Psoas muscle (tissue), 8 donors: ENCODE data around the gene ZNF343. TPM values are rescaled to one million over a fixed set of nuclear protein-coding genes. Genes with fewer than 3 reads are reported as not detected.
"Not testable (repeated sequence)": the region's sequence is repeated elsewhere in the genome, so short reads cannot be mapped to it uniquely, and the experiment has no call there.

ENCODE experiments used
- ATAC-seq, 4 donors: fragments of 200-7000 bp; cut with Tn5 transposase; one replicate each; pipeline ENCODE4 v1.9.1; 2020; ENCODE audit warnings: moderate library complexity in 3 of 4, mild to moderate bottlenecking in 2 of 4
- DNase-seq, 2 donors: peaks; one replicate each; pipeline ENCODE4 v3.0.0-alpha.2; 2020
- H3K27ac ChIP-seq: fragments of 200-600 bp; one replicate; pipeline ENCODE4 v1.8.0; 2022
- H3K27me3 ChIP-seq, 3 donors: fragments of 200-600 bp in 1 of 3; one replicate each; pipeline versions ENCODE4 v1.6.1 to v1.8.0; 2013 to 2022; ENCODE audit warnings: low read length in 2 of 3, mild to moderate bottlenecking in 2 of 3, moderate library complexity in 1 of 3; ENCODE audit not compliant: insufficient read depth in 3 of 3
- H3K36me3 ChIP-seq, 2 donors: fragments of 200-600 bp in 1 of 2; one replicate each; pipeline versions ENCODE4 v1.6.1 to v1.8.0; 2013 to 2022; ENCODE audit warnings: low read depth in 1 of 2, mild to moderate bottlenecking in 1 of 2, moderate library complexity in 1 of 2; ENCODE audit not compliant: insufficient read depth in 1 of 2
- H3K4me1 ChIP-seq: fragments of 200-600 bp; one replicate; pipeline ENCODE4 v1.8.0; 2022
- H3K4me3 ChIP-seq: fragments of 200-600 bp; one replicate; pipeline ENCODE4 v1.8.0; 2022; ENCODE audit warnings: mild to moderate bottlenecking
- H3K9me3 ChIP-seq: fragments of 200-600 bp; one replicate; pipeline ENCODE4 v1.8.0; 2022
- CTCF ChIP-seq: fragments of 200-600 bp; IDR thresholded peaks from one replicate; pipeline ENCODE4 v1.8.0; 2022; ENCODE audit warnings: antibody characterized with exemption
- WGBS, 3 donors: extraction: QIAGEN DNeasy Blood & Tissue Kit; methylation state at CpG; one replicate each; pipeline versions ENCODE4 v1.1.6 to v1.1.7; 2013; 5-methylcytosine and 5-hydroxymethylcytosine counted together
- intact Hi-C, 2 donors: fragments of 100-400 bp; cut with DNase I; formaldehyde crosslinking; loops; one replicate each; pipeline versions ENCODE4 v1.11.0 to v1.14.2; 2022
- polyA plus RNA-seq, 3 donors: library from polyadenylated mRNA; stranded (reverse); fragments of 200-250 nt; gene quantifications; one replicate each; pipeline ENCODE4 v1.2.3, GENCODE V29; 2013
- total RNA-seq, 4 donors: library from RNA; stranded (reverse); fragmentation: NEBNext Ultra II Directional in 2 of 4; extraction: Animal tissue kit (Norgen Biotek cat#: 25700) in 2 of 4; gene quantifications; one replicate each; pipeline versions ENCODE4 v1.2.1 to v1.2.4, GENCODE V29; 2021 to 2023
- donor health status: healthy with polysubstance abuse.
- donor health status: DM: no; HTN: no; CAD: no; lungs with moderate emphysema.
- donor health status: Bipolar disorder and iron deficiency.
- donor health status: healthy.
- donor health status: DM: yes; HTN: yes; CAD: no.
- donor health status: DM: no; HTN: no; CAD: no.
- donor health status: DM: no; HTN: no; CAD: no.
- donor health status: DM: yes; HTN: yes; CAD: no.

ZNF343 gene
- total and polyA plus RNA-seq, 7 donors = 6.4 to 15.3 (median 10.0) TPM

DNA sequence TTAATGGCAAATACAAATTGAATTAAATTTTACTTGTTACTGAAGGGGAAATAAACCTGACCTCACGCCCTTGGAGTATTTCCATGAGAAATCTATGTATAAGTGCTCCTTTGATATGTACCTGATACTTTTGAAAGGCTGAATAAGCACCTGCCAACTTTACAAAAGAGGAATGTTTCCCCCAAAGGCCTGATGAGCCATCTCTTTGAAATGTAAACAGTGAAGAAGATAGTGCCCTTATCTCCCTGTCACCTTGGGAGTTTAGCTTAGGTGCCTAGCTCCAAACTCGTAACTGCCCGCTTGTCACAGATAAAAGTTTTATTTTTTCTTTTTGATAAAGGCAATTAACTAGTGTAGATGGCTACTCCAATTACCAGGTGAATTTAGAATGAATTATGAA is 1.1 kb upstream of the ZNF343 start:
- ATAC-seq = no peak
- Histone ChIP-seq H3K36me3 (no peaks in the 10 kb centered on the region), H3K9me3 (no peaks in the 10 kb centered on the region), H3K4me3 (peak overlapping the region; percentile 88), H3K27ac (no peak overlapping the region), H3K4me1 (no peaks in the 10 kb centered on the region), H3K27me3 (no peaks in the 10 kb centered on the region)
- intact Hi-C loops = loop anchor here in 1 of 2 donors (5.0 kb wide), 1 partner anchor 37 kb away; the partner anchor contains the start of gene SNRPB
- TF ChIP-seq CTCF = no peak
- no peak for DNase-seq
- 79 to 87% (median 79%) methylated on average over 3 of the region's 3 CpGs for WGBS, 3 donors

GRCh38 chr20:2509468-2509781 is 710 bp upstream of the ZNF343 start:
- H3K27ac ChIP-seq = peak overlapping the region; percentile 96
- no peaks in the 10 kb centered on the region for H3K27me3 ChIP-seq
- intact Hi-C loops = loop anchor here in 1 of 2 donors (5.0 kb wide), 1 partner anchor 37 kb away; the partner anchor contains the start of gene SNRPB
- no peaks in the 10 kb centered on the region for H3K4me1 ChIP-seq
- peak overlapping the region; percentile 88 for H3K4me3 ChIP-seq
- 42 to 48% (median 48%) methylated on average over 9 of the region's 9 CpGs for WGBS, 3 donors
- H3K36me3 ChIP-seq = no peaks in the 10 kb centered on the region
- no peaks in the 10 kb centered on the region for H3K9me3 ChIP-seq
- ATAC-seq (peak in 1 of 4 donors; percentile 30), DNase-seq (no peak)
- TF ChIP-seq CTCF = no peak

DNA sequence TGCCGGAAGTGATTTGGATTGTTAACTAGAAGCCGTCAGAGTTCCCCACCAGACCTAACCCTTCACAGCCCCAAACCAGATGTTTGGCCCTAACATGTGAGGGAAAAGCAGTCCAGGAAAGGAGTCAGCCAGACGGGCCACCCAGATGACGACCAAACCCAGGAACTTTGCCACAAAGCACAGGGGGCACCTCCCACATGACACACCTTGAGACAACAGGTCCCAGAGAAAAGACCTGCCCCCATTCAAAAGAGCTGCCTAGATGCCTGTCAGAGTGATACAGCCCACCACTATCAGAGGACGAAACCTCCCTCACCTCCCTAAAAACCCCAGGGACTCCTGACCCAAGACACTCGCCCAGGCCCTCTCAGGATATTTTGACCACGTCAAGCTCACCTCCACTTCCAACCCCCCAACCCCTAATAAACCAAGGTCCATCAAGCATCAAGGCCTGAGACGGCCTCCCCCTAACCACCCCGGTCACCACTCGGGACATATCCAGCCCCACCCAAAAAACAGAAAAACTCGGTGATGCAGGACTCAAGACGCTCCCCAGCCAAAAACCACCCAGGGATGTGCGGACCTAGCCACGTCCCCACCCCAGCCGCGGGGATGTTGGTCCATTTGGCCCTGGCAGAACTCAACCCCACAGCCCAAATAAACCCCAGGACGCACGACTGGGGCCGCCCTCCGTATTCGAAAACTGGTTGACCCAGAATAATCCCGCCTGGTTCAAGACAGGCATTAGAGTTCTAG is 662 bp downstream of the ZNF343 start:
- Histone ChIP-seq H3K27me3 (no peaks in the 10 kb centered on the region), H3K4me3 (peak overlapping the region; percentile 88), H3K4me1 (no peaks in the 10 kb centered on the region), H3K36me3 (no peaks in the 10 kb centered on the region), H3K9me3 (no peaks in the 10 kb centered on the region), H3K27ac (peak overlapping the region; percentile 96)
- intact Hi-C loops = loop anchor here in 1 of 2 donors (5.0 kb wide), 1 partner anchor 36 kb away; the partner anchor contains the start of gene SNRPB
- 6 to 7% (median 6%) methylated on average over 22 of the region's 22 CpGs for whole genome bisulfite sequencing, 3 donors
- no peak for TF ChIP-seq CTCF
- ATAC-seq (peak; percentile 18 to 52 (median 32)), DNase-seq (peak; percentile 16 to 59)

DNA sequence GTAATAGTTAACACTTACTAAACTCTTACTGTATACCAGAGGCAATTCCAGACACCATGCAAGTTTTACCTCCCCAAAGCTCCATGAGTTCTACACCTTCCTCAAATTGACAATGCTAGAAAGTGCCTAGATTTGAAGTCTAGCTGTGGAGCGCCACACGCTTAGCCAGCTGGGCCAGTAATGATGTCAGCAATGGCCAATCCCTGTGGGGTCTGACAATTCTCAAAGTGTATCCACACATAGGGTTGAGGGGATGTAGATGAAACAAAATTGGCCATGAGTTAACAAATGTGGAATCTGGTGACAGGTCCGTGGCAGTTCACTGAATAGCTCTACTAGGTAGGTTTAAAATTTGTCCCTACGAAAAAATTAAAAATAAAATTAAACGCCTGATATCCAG is 1.3 kb downstream of the ZNF343 start:
- no peaks in the 10 kb centered on the region for H3K36me3 ChIP-seq
- intact Hi-C loops = loop anchor here in 1 of 2 donors (5.0 kb wide), 1 partner anchor 35 kb away; the partner anchor contains the start of gene SNRPB
- no peaks in the 10 kb centered on the region for H3K9me3 ChIP-seq
- peak overlapping the region; percentile 96 for H3K27ac ChIP-seq
- ATAC-seq (no peak), DNase-seq (no peak)
- no peaks in the 10 kb centered on the region for H3K4me1 ChIP-seq
- WGBS, 3 donors = 57 to 73% (median 60%) methylated on average over 5 of the region's 5 CpGs
- no peaks in the 10 kb centered on the region for H3K27me3 ChIP-seq
- TF ChIP-seq CTCF = no peak
- peak overlapping the region; percentile 88 for H3K4me3 ChIP-seq

GRCh38 chr20:2506426-2506825 is 2.3 kb downstream of the ZNF343 start:
- not testable (repeated sequence) for DNase-seq, ATAC-seq, H3K27me3 ChIP-seq, H3K4me1 ChIP-seq, H3K4me3 ChIP-seq, H3K27ac ChIP-seq, H3K9me3 ChIP-seq, H3K36me3 ChIP-seq
- WGBS, 3 donors = 98 to 100% (median 98%) methylated on average over 3 of the region's 5 CpGs
- intact Hi-C loops = loop anchor here in 1 of 2 donors (5.0 kb wide), 1 partner anchor 34 kb away; the partner anchor contains the start of gene SNRPB

GRCh38 chr20:2504803-2505202 is 3.9 kb downstream of the ZNF343 start:
- intact Hi-C loops = loop anchor here in 1 of 2 donors (5.0 kb wide), 1 partner anchor 33 kb away; the partner anchor contains the start of gene SNRPB
- H3K4me3 ChIP-seq, H3K36me3 ChIP-seq, H3K9me3 ChIP-seq, H3K27me3 ChIP-seq, DNase-seq, H3K27ac ChIP-seq, ATAC-seq, H3K4me1 ChIP-seq: not testable (repeated sequence)
- WGBS, 3 donors = 82 to 91% (median 87%) methylated on average over 2 of the region's 2 CpGs

GRCh38 chr20:2502808-2503384 is 5.8 kb downstream of the ZNF343 start:
- H3K4me1 ChIP-seq, ATAC-seq, H3K27ac ChIP-seq, H3K27me3 ChIP-seq, H3K4me3 ChIP-seq, DNase-seq, H3K9me3 ChIP-seq, intact Hi-C loops: not testable (repeated sequence)
- H3K36me3 ChIP-seq = peaks cover 7 to 25% of the 10 kb centered on the region in 2 donors
- 87 to 98% (median 93%) methylated on average over 2 of the region's 2 CpGs for WGBS, 3 donors
